ENCODE results near the gene HADHB.

HADHB gene

GRCh38 chr2:26243470-26244308 lies 1.1 kb upstream of the HADHB start:
- H3K36me3 ChIP-seq (ENCODE audit: low read depth), result peaks cover 6% of the 10 kb centered on the region
- peak overlapping the region; percentile 74 for H3K4me3 ChIP-seq (ENCODE audit: severe bottlenecking)
- ATAC-seq (ENCODE audit: low read depth), result no peak
- no peaks in the 10 kb centered on the region for H3K27me3 ChIP-seq (ENCODE audit: insufficient read depth, poor library complexity, severe bottlenecking)
- TF ChIP-seq CTCF (IDR thresholded peaks at IDR 0.05; ENCODE audit: poor library complexity, severe bottlenecking), result no peak
- peaks cover 30% of the 10 kb centered on the region for H3K4me1 ChIP-seq (ENCODE audit: insufficient read depth, poor library complexity, severe bottlenecking)
- H3K27ac ChIP-seq (ENCODE audit: poor library complexity, severe bottlenecking), result peak overlapping the region; percentile 67
- H3K9me3 ChIP-seq (ENCODE audit: severe bottlenecking), result no peaks in the 10 kb centered on the region
- no peak for DNase-seq (ENCODE audit: low spot score)

GRCh38 chr2:26245231-26245732 lies 543 bp downstream of the HADHB start:
- Histone ChIP-seq H3K27ac (ENCODE audit: poor library complexity, severe bottlenecking) (peak overlapping the region; percentile 67), H3K4me3 (ENCODE audit: severe bottlenecking) (peak overlapping the region; percentile 74), H3K27me3 (ENCODE audit: insufficient read depth, poor library complexity, severe bottlenecking) (no peaks in the 10 kb centered on the region), H3K36me3 (ENCODE audit: low read depth) (no peaks in the 10 kb centered on the region), H3K4me1 (ENCODE audit: insufficient read depth, poor library complexity, severe bottlenecking) (peaks cover 24% of the 10 kb centered on the region), H3K9me3 (ENCODE audit: severe bottlenecking) (no peaks in the 10 kb centered on the region)
- DNase-seq (ENCODE audit: low spot score) (peak; percentile 55), ATAC-seq (ENCODE audit: low read depth) (peak; percentile 28)
- TF ChIP-seq CTCF (IDR thresholded peaks at IDR 0.05; ENCODE audit: poor library complexity, severe bottlenecking), result no peak

DNA sequence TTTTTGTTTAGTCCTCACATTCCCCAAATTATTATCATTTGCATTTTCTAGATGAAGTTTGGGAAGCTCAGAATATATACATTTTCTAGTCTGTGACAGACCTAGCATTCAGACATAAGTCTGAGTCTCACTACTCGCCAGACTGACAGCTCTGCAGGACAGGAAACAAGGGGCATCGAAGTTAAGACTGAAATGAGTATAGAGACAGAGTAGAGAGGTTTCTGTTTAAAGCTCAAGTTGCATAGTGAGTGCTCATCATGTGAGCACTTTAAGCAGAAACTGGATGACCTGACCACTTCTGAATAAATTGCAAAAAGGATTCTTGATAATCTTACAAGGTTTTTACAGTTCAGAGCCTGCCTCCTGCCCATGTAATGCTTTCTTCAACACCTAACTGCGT lies 1.1 kb downstream of the HADHB start:
- TF ChIP-seq CTCF (IDR thresholded peaks at IDR 0.05; ENCODE audit: poor library complexity, severe bottlenecking), result no peak
- H3K9me3 ChIP-seq (ENCODE audit: severe bottlenecking), result no peaks in the 10 kb centered on the region
- H3K4me1 ChIP-seq (ENCODE audit: insufficient read depth, poor library complexity, severe bottlenecking), result peaks cover 24% of the 10 kb centered on the region
- H3K27me3 ChIP-seq (ENCODE audit: insufficient read depth, poor library complexity, severe bottlenecking), result no peaks in the 10 kb centered on the region
- ATAC-seq (ENCODE audit: low read depth), result peak; percentile 12; the same call in 1 of the 3 replicates
- peak overlapping the region; percentile 74 for H3K4me3 ChIP-seq (ENCODE audit: severe bottlenecking)
- no peaks in the 10 kb centered on the region for H3K36me3 ChIP-seq (ENCODE audit: low read depth)
- no peak for DNase-seq (ENCODE audit: low spot score)
- peak overlapping the region; percentile 67 for H3K27ac ChIP-seq (ENCODE audit: poor library complexity, severe bottlenecking)

GRCh38 chr2:26246818-26247217 lies 2.1 kb downstream of the HADHB start:
- Histone ChIP-seq H3K9me3 (ENCODE audit: severe bottlenecking) (no peaks in the 10 kb centered on the region), H3K27me3 (ENCODE audit: insufficient read depth, poor library complexity, severe bottlenecking) (no peaks in the 10 kb centered on the region), H3K36me3 (ENCODE audit: low read depth) (no peaks in the 10 kb centered on the region), H3K4me1 (ENCODE audit: insufficient read depth, poor library complexity, severe bottlenecking) (peaks cover 18% of the 10 kb centered on the region), H3K4me3 (ENCODE audit: severe bottlenecking) (no peak overlapping the region), H3K27ac (ENCODE audit: poor library complexity, severe bottlenecking) (peak overlapping the region; percentile 67)
- TF ChIP-seq CTCF (IDR thresholded peaks at IDR 0.05; ENCODE audit: poor library complexity, severe bottlenecking), result no peak
- no peak for ATAC-seq (ENCODE audit: low read depth)
- DNase-seq (ENCODE audit: low spot score), result no peak

- no peak for TF ChIP-seq CTCF (IDR thresholded peaks at IDR 0.05; ENCODE audit: poor library complexity, severe bottlenecking)
- Histone ChIP-seq H3K9me3 (ENCODE audit: severe bottlenecking) (no peaks in the 10 kb centered on the region), H3K36me3 (ENCODE audit: low read depth) (peaks cover 9% of the 10 kb centered on the region; the same call in 1 of the 2 replicates), H3K27me3 (ENCODE audit: insufficient read depth, poor library complexity, severe bottlenecking) (no peaks in the 10 kb centered on the region), H3K4me1 (ENCODE audit: insufficient read depth, poor library complexity, severe bottlenecking) (peaks cover 11% of the 10 kb centered on the region), H3K27ac (ENCODE audit: poor library complexity, severe bottlenecking) (no peak overlapping the region), H3K4me3 (ENCODE audit: severe bottlenecking) (no peak overlapping the region)
- no peak for DNase-seq (ENCODE audit: low spot score)
- ATAC-seq (ENCODE audit: low read depth), result no peak
Measured at GRCh38 chr2:26249625-26250024, 4.9 kb downstream of the HADHB start.
